ENCODE measurements around the gene RNF14.

Gene RNF14

GRCh38 chr5:141958546-141959172 lies 10.2 kb upstream of the RNF14 start:
- Histone ChIP-seq H3K4me2 (ENCODE audit: insufficient read depth, low read length, poor library complexity, severe bottlenecking) (no peak overlapping the region), H3K4ac (ENCODE audit: low read length) (no peak overlapping the region), H3K23ac (ENCODE audit: low read depth, low read length, poor library complexity) (no peak overlapping the region), H4K91ac (ENCODE audit: low read depth, low read length, poor library complexity) (no peak overlapping the region), H3K27me3 (ENCODE audit: control insufficient read depth in 3 of 3, insufficient read depth in 3 of 3, low read depth in 1 of 3, low read length in 3 of 3) (no peaks in the 10 kb centered on the region), H3K14ac (ENCODE audit: low read length) (no peak overlapping the region), H2BK5ac (ENCODE audit: low read length) (no peak overlapping the region), H3K4me1 (ENCODE audit: control insufficient read depth in 2 of 2, insufficient read depth in 1 of 2, low read depth in 1 of 2, low read length in 2 of 2) (peaks cover 7 to 26% of the 10 kb centered on the region in 2 donors), H3K9me3 (replicated peaks in 1 of 2; ENCODE audit: control insufficient read depth in 2 of 2, insufficient read depth in 1 of 2, low read depth in 1 of 2, low read length in 2 of 2) (no peaks in the 10 kb centered on the region), H2AFZ (ENCODE audit: low read length) (peak overlapping the region; percentile 75), H3K18ac (ENCODE audit: low read length) (no peak overlapping the region), H2BK12ac (ENCODE audit: low read length) (no peak overlapping the region), H2BK120ac (ENCODE audit: low read depth, low read length) (no peak overlapping the region), H3K27ac (replicated peaks; ENCODE audit: low read length) (no peak overlapping the region), H4K8ac (ENCODE audit: low read depth, low read length) (no peak overlapping the region), H2BK15ac (ENCODE audit: low read length) (no peak overlapping the region), H2AK5ac (ENCODE audit: low read depth, low read length) (no peak overlapping the region), H3K4me3 (ENCODE audit: low read length in 2 of 2) (no peak overlapping the region), H3K36me3 (replicated peaks in 1 of 2; ENCODE audit: control insufficient read depth in 2 of 2, insufficient read depth in 2 of 2, low read length in 2 of 2) (no peaks in the 10 kb centered on the region), H3K79me1 (ENCODE audit: low read depth, low read length) (no peaks in the 10 kb centered on the region), H3K9ac (ENCODE audit: low read depth, low read length, poor library complexity) (no peak overlapping the region)
- WGBS, 2 donors (ENCODE audit: extremely low coverage in 2 of 2, insufficient read length in 2 of 2, insufficient replicate concordance in 1 of 2), result no CpG with 5 or more reads among the region's 8 CpGs
- no peak for DNase-seq (ENCODE audit: low spot score)

GRCh38 chr5:141960018-141960417 lies 8.9 kb upstream of the RNF14 start:
- Histone ChIP-seq H3K9me3 (replicated peaks in 1 of 2; ENCODE audit: control insufficient read depth in 2 of 2, insufficient read depth in 1 of 2, low read depth in 1 of 2, low read length in 2 of 2) (no peaks in the 10 kb centered on the region), H2AFZ (ENCODE audit: low read length) (peak overlapping the region; percentile 42), H2BK5ac (ENCODE audit: low read length) (no peak overlapping the region), H2BK12ac (ENCODE audit: low read length) (peak overlapping the region; percentile 5), H3K4me3 (ENCODE audit: low read length in 2 of 2) (no peak overlapping the region), H3K4me1 (ENCODE audit: control insufficient read depth in 2 of 2, insufficient read depth in 1 of 2, low read depth in 1 of 2, low read length in 2 of 2) (peaks cover 7 to 26% of the 10 kb centered on the region in 2 donors), H3K4me2 (ENCODE audit: insufficient read depth, low read length, poor library complexity, severe bottlenecking) (no peak overlapping the region), H4K91ac (ENCODE audit: low read depth, low read length, poor library complexity) (no peak overlapping the region), H2BK120ac (ENCODE audit: low read depth, low read length) (no peak overlapping the region), H3K18ac (ENCODE audit: low read length) (peak overlapping the region; percentile 63), H3K23ac (ENCODE audit: low read depth, low read length, poor library complexity) (no peak overlapping the region), H3K27ac (replicated peaks; ENCODE audit: low read length) (no peak overlapping the region), H3K79me1 (ENCODE audit: low read depth, low read length) (no peaks in the 10 kb centered on the region), H3K4ac (ENCODE audit: low read length) (no peak overlapping the region), H3K27me3 (ENCODE audit: control insufficient read depth in 3 of 3, insufficient read depth in 3 of 3, low read depth in 1 of 3, low read length in 3 of 3) (no peaks in the 10 kb centered on the region), H3K9ac (ENCODE audit: low read depth, low read length, poor library complexity) (peak overlapping the region; percentile 21), H2BK15ac (ENCODE audit: low read length) (no peak overlapping the region), H3K14ac (ENCODE audit: low read length) (peak overlapping the region; percentile 65), H2AK5ac (ENCODE audit: low read depth, low read length) (peak overlapping the region; percentile 76), H4K8ac (ENCODE audit: low read depth, low read length) (no peak overlapping the region), H3K36me3 (replicated peaks in 1 of 2; ENCODE audit: control insufficient read depth in 2 of 2, insufficient read depth in 2 of 2, low read length in 2 of 2) (no peaks in the 10 kb centered on the region)
- WGBS, 2 donors (ENCODE audit: extremely low coverage in 2 of 2, insufficient read length in 2 of 2, insufficient replicate concordance in 1 of 2), result no CpG with 5 or more reads among the region's 10 CpGs
- DNase-seq (ENCODE audit: low spot score), result no peak

GRCh38 chr5:141960449-141961323 lies 8.2 kb upstream of the RNF14 start:
- Histone ChIP-seq H2BK5ac (ENCODE audit: low read length) (no peak overlapping the region), H4K91ac (ENCODE audit: low read depth, low read length, poor library complexity) (no peak overlapping the region), H3K14ac (ENCODE audit: low read length) (peak overlapping the region; percentile 65), H3K4me1 (ENCODE audit: control insufficient read depth in 2 of 2, insufficient read depth in 1 of 2, low read depth in 1 of 2, low read length in 2 of 2) (peaks cover 7 to 26% of the 10 kb centered on the region in 2 donors), H3K23ac (ENCODE audit: low read depth, low read length, poor library complexity) (no peak overlapping the region), H3K9me3 (replicated peaks in 1 of 2; ENCODE audit: control insufficient read depth in 2 of 2, insufficient read depth in 1 of 2, low read depth in 1 of 2, low read length in 2 of 2) (no peaks in the 10 kb centered on the region), H2BK12ac (ENCODE audit: low read length) (peak overlapping the region; percentile 5), H3K27ac (replicated peaks; ENCODE audit: low read length) (no peak overlapping the region), H2BK15ac (ENCODE audit: low read length) (no peak overlapping the region), H4K8ac (ENCODE audit: low read depth, low read length) (no peak overlapping the region), H2AK5ac (ENCODE audit: low read depth, low read length) (peak overlapping the region; percentile 76), H3K36me3 (replicated peaks in 1 of 2; ENCODE audit: control insufficient read depth in 2 of 2, insufficient read depth in 2 of 2, low read length in 2 of 2) (no peaks in the 10 kb centered on the region), H3K4me2 (ENCODE audit: insufficient read depth, low read length, poor library complexity, severe bottlenecking) (no peak overlapping the region), H3K18ac (ENCODE audit: low read length) (peak overlapping the region; percentile 63), H2BK120ac (ENCODE audit: low read depth, low read length) (no peak overlapping the region), H3K4ac (ENCODE audit: low read length) (no peak overlapping the region), H2AFZ (ENCODE audit: low read length) (peak overlapping the region; percentile 71), H3K9ac (ENCODE audit: low read depth, low read length, poor library complexity) (no peak overlapping the region), H3K4me3 (ENCODE audit: low read length in 2 of 2) (no peak overlapping the region), H3K27me3 (ENCODE audit: control insufficient read depth in 3 of 3, insufficient read depth in 3 of 3, low read depth in 1 of 3, low read length in 3 of 3) (no peaks in the 10 kb centered on the region), H3K79me1 (ENCODE audit: low read depth, low read length) (no peaks in the 10 kb centered on the region)
- DNase-seq (ENCODE audit: low spot score), result peak; percentile 89
- no CpG with 5 or more reads among the region's 14 CpGs for WGBS, 2 donors (ENCODE audit: extremely low coverage in 2 of 2, insufficient read length in 2 of 2, insufficient replicate concordance in 1 of 2)

GRCh38 chr5:141961466-141961865 lies 7.4 kb upstream of the RNF14 start:
- Histone ChIP-seq H2BK12ac (ENCODE audit: low read length) (no peak overlapping the region), H2BK5ac (ENCODE audit: low read length) (no peak overlapping the region), H3K4ac (ENCODE audit: low read length) (no peak overlapping the region)

More at GRCh38 chr5:141961466-141961865, 7.4 kb upstream of the RNF14 start:
- H3K14ac ChIP-seq (ENCODE audit: low read length), result no peak overlapping the region
- no peak overlapping the region for H2BK15ac ChIP-seq (ENCODE audit: low read length)
- no peak overlapping the region for H4K91ac ChIP-seq (ENCODE audit: low read depth, low read length, poor library complexity)
- peaks cover 7 to 26% of the 10 kb centered on the region in 2 donors for H3K4me1 ChIP-seq (ENCODE audit: control insufficient read depth in 2 of 2, insufficient read depth in 1 of 2, low read depth in 1 of 2, low read length in 2 of 2)
- H2AK5ac ChIP-seq (ENCODE audit: low read depth, low read length), result no peak overlapping the region
- no peak overlapping the region for H3K4me3 ChIP-seq (ENCODE audit: low read length in 2 of 2)
- DNase-seq (ENCODE audit: low spot score), result no peak
- no peaks in the 10 kb centered on the region for H3K9me3 ChIP-seq (replicated peaks in 1 of 2; ENCODE audit: control insufficient read depth in 2 of 2, insufficient read depth in 1 of 2, low read depth in 1 of 2, low read length in 2 of 2)
- peak overlapping the region; percentile 71 for H2AFZ ChIP-seq (ENCODE audit: low read length)
- WGBS, 2 donors (ENCODE audit: extremely low coverage in 2 of 2, insufficient read length in 2 of 2, insufficient replicate concordance in 1 of 2), result no CpG with 5 or more reads among the region's 3 CpGs
- H3K36me3 ChIP-seq (replicated peaks in 1 of 2; ENCODE audit: control insufficient read depth in 2 of 2, insufficient read depth in 2 of 2, low read length in 2 of 2), result no peaks in the 10 kb centered on the region
- no peak overlapping the region for H3K23ac ChIP-seq (ENCODE audit: low read depth, low read length, poor library complexity)
- no peak overlapping the region for H3K9ac ChIP-seq (ENCODE audit: low read depth, low read length, poor library complexity)
- H3K79me1 ChIP-seq (ENCODE audit: low read depth, low read length), result no peaks in the 10 kb centered on the region
- no peak overlapping the region for H2BK120ac ChIP-seq (ENCODE audit: low read depth, low read length)
- H4K8ac ChIP-seq (ENCODE audit: low read depth, low read length), result no peak overlapping the region
- no peak overlapping the region for H3K18ac ChIP-seq (ENCODE audit: low read length)
- H3K27me3 ChIP-seq (ENCODE audit: control insufficient read depth in 3 of 3, insufficient read depth in 3 of 3, low read depth in 1 of 3, low read length in 3 of 3), result no peaks in the 10 kb centered on the region
- no peak overlapping the region for H3K4me2 ChIP-seq (ENCODE audit: insufficient read depth, low read length, poor library complexity, severe bottlenecking)
- H3K27ac ChIP-seq (replicated peaks; ENCODE audit: low read length), result no peak overlapping the region

Measured in neuronal stem cell (in vitro differentiated cells).